ENCODE results near the gene CYB5R4. TPM values are rescaled to one million over a fixed set of nuclear protein-coding genes. Genes with fewer than 3 reads are reported as not detected.

Gene CYB5R4
- total RNA-seq, 2 donors from 2014 or later = 25.4 to 35.4 TPM

DNA sequence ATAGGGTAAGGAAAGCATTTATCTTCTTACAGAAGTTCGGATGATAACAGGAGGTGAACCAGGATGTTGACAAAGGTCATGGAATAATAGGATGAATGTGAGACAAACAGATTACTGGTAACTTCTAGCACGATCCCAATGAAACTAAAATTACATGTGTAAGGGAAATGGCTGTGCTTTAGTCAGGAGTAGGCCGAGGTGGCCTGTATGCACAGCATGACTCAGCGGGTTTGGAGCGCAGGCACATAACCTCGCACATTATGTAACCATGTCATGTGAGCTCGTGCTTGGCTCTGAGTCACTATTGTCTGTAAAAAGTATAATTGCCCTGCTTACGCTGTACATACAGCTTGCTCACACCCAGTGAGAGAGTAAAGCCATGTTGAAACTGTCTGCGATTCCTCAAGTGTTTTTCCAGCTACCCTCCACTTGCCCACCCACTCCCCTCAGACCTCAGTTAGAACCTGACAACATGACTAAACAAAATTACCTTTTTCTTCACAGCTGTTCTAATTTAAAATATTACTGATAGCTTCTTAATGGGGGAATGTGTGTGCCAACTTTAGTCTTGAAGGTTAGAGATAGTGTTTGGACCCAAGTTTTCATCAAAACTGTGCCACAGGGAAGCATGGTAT, 8.2 kb downstream of the CYB5R4 start:
- no peak overlapping the region for H3K4me3 ChIP-seq
- peak; percentile 32 for DNase-seq
- H3K27ac ChIP-seq = no peak overlapping the region
- intact Hi-C loops (cut with DNase I) = no loop called here
- TF ChIP-seq, protein P1, sequence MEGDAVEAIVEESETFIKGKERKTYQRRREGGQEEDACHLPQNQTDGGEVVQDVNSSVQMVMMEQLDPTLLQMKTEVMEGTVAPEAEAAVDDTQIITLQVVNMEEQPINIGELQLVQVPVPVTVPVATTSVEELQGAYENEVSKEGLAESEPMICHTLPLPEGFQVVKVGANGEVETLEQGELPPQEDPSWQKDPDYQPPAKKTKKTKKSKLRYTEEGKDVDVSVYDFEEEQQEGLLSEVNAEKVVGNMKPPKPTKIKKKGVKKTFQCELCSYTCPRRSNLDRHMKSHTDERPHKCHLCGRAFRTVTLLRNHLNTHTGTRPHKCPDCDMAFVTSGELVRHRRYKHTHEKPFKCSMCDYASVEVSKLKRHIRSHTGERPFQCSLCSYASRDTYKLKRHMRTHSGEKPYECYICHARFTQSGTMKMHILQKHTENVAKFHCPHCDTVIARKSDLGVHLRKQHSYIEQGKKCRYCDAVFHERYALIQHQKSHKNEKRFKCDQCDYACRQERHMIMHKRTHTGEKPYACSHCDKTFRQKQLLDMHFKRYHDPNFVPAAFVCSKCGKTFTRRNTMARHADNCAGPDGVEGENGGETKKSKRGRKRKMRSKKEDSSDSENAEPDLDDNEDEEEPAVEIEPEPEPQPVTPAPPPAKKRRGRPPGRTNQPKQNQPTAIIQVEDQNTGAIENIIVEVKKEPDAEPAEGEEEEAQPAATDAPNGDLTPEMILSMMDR (IDR thresholded peaks at IDR 0.05) = no peak
- H3K9me3 ChIP-seq = no peaks in the 10 kb centered on the region
- H3K4me1 ChIP-seq = no peaks in the 10 kb centered on the region
- no peak overlapping the region for H3K9ac ChIP-seq (ENCODE audit: low read depth in 2 of 2, low read length in 2 of 2)
- H3K36me3 ChIP-seq = no peaks in the 10 kb centered on the region
- no peaks in the 10 kb centered on the region for H3K27me3 ChIP-seq

DNA sequence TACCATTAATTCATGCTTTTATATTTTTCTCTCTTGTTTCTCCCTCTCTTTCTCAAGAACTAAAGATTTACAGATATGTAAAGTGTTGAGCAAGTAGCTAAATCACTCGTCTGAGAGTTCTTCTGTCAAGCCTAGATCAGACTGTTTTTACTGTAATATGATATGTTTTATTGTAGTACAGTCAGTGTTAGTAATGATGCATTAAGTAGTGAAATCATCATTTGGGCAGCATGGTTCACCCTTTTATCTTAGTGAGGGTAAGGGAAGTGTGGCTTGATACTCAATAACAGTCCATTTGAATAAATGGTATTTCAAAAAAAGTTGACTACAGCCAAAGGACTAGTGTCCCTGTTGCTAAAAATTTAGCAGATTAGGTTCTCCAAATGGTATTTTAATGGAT, 9.2 kb downstream of the CYB5R4 start:
- Histone ChIP-seq H3K4me3 (no peak overlapping the region), H3K27me3 (no peaks in the 10 kb centered on the region), H3K9ac (ENCODE audit: low read depth in 2 of 2, low read length in 2 of 2) (no peak overlapping the region), H3K27ac (no peak overlapping the region), H3K9me3 (no peaks in the 10 kb centered on the region), H3K36me3 (no peaks in the 10 kb centered on the region), H3K4me1 (no peaks in the 10 kb centered on the region)
- TF ChIP-seq, protein P1 (IDR thresholded peaks at IDR 0.05) = no peak
- intact Hi-C loops (cut with DNase I) = no loop called here
- no peak for DNase-seq

DNA sequence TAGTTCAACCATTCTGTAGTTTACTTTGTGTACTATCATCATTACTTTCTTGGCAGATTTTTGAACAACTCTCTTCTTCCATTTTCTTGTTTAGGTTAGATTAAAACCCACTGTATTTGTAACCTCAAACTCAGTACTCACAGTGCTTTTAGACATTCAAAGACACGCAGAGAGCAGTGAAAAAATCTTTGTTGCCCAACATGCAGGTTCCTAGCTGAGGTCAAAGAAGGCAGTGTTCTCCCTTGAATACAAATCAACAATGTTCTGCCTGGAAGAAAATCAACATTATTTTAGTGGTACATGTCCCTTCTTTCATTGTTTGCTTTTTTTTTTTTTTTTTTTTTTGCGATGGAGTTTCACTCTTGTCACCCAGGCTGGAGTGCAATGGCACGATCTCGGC, 11.2 kb downstream of the CYB5R4 start:
- Histone ChIP-seq H3K9ac (ENCODE audit: low read depth in 2 of 2, low read length in 2 of 2) (no peak overlapping the region), H3K4me1 (no peaks in the 10 kb centered on the region), H3K4me3 (no peak overlapping the region), H3K36me3 (no peaks in the 10 kb centered on the region), H3K27me3 (no peaks in the 10 kb centered on the region), H3K9me3 (no peaks in the 10 kb centered on the region), H3K27ac (no peak overlapping the region)
- DNase-seq = no peak
- TF ChIP-seq, protein P1 (IDR thresholded peaks at IDR 0.05) = no peak
- intact Hi-C loops (cut with DNase I) = no loop called here

DNA sequence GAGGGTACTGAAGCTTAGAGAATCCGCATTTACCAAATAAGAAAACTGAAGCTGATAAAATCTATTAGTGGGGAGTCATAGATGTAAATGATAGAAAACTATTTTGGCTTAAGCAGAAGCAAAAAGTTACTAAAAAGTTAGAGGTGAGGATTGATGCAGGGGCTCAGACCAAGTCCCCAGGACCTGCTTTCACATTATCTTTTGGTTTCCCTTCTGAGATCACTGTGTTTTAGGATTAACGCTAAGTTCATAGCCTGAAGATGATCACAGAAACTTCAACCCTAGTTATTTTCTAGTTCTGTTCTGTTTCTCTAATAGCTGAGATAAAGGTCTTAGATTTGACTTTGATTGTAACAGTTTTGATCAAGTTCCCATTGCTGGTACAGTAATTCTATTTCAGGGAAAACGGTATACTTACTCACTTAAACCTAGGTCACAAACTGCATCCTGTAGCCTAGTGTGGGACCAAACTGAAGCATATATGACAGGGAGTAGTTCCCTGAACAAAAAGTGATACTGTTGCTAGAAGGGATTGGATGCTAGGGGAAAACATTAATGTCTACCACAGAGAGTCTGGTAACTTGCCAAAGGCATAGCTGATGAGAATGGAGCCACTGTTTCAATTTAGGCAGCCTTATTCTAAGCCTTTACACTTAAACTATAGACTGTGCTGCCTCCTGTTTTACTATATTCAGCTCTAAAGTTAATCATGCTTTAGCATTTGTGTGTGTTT, 13.1 kb downstream of the CYB5R4 start:
- H3K4me3 ChIP-seq = no peak overlapping the region
- no peaks in the 10 kb centered on the region for H3K4me1 ChIP-seq
- DNase-seq = no peak
- H3K9me3 ChIP-seq = no peaks in the 10 kb centered on the region
- H3K9ac ChIP-seq (ENCODE audit: low read depth in 2 of 2, low read length in 2 of 2) = no peak overlapping the region
- no peaks in the 10 kb centered on the region for H3K27me3 ChIP-seq
- H3K36me3 ChIP-seq = no peaks in the 10 kb centered on the region
- no peak overlapping the region for H3K27ac ChIP-seq
- intact Hi-C loops (cut with DNase I) = no loop called here
- TF ChIP-seq, protein P1 (IDR thresholded peaks at IDR 0.05) = no peak

DNA sequence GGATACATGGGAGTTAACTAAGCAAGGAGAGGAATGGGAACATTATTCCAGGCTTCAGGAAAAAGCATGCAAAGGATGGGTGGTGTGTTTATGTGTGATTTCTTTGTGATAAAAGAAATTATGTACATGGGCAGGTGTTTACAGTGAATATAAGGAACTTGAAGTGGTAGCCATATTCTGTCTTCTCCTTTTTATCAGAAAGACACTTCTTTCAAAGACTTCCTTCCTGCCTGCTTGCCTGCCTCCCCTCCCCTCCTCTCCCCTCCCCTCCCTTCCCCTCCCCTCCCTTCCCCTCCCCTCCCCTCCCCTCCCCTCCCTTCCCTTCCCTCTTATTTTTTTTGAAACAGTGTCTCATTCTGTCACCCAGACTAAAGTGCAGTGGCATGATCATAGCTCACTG, 14.4 kb downstream of the CYB5R4 start:
- Histone ChIP-seq H3K9me3 (no peaks in the 10 kb centered on the region), H3K27ac (no peak overlapping the region), H3K36me3 (no peaks in the 10 kb centered on the region), H3K9ac (ENCODE audit: low read depth in 2 of 2, low read length in 2 of 2) (no peak overlapping the region), H3K4me1 (no peaks in the 10 kb centered on the region), H3K27me3 (no peaks in the 10 kb centered on the region), H3K4me3 (no peak overlapping the region)
- no peak for DNase-seq
- TF ChIP-seq, protein P1 (IDR thresholded peaks at IDR 0.05) = no peak
- intact Hi-C loops (cut with DNase I) = no loop called here
